Loucy (cell line): Measurements from ENCODE around the gene RAP1GAP2.
"Not testable (repeated sequence)": the region's sequence is repeated elsewhere in the genome, so short reads cannot be mapped to it uniquely, and the experiment has no call there.

Experiments
- H2AFZ ChIP-seq: fragments of 200-600 bp; sonication (generic); 2 replicates; pipeline ENCODE4 v1.6.0; 2016; ENCODE audit warnings: antibody characterized with exemption, mild to moderate bottlenecking, low read length, moderate library complexity
- H3F3A ChIP-seq: fragments of 200-600 bp; 2 replicates; pipeline ENCODE4 v1.6.0; 2016; ENCODE audit warnings: antibody characterized with exemption, low read depth, mild to moderate bottlenecking
- H3K27me3 ChIP-seq: fragments of 200-600 bp; sonication (generic); 2 replicates; pipeline ENCODE4 v1.6.1; 2014; ENCODE audit warnings: low read length, mild to moderate bottlenecking; ENCODE audit not compliant: insufficient read depth, poor library complexity, severe bottlenecking
- H3K36me3 ChIP-seq: fragments of 200-600 bp; sonication (generic); 2 replicates; pipeline ENCODE4 v1.6.1; 2016; ENCODE audit warnings: low read length; ENCODE audit not compliant: insufficient read depth
- H3K4me1 ChIP-seq: fragments of 200-600 bp; sonication (generic); 2 replicates; pipeline ENCODE4 v1.5.1; 2014; ENCODE audit warnings: low read length, mild to moderate bottlenecking; ENCODE audit not compliant: insufficient read depth, poor library complexity, severe bottlenecking
- H3K4me2 ChIP-seq: fragments of 200-600 bp; sonication (generic); 2 replicates; pipeline ENCODE4 v1.6.0; 2014; ENCODE audit warnings: antibody characterized with exemption, low read length, low read depth, mild to moderate bottlenecking; ENCODE audit not compliant: poor library complexity, severe bottlenecking
- H3K4me3 ChIP-seq: fragments of 200-600 bp; sonication (generic); 2 replicates; pipeline ENCODE4 v1.5.1; 2014; ENCODE audit warnings: low read length, mild to moderate bottlenecking, mixed read lengths; ENCODE audit not compliant: poor library complexity, severe bottlenecking
- H3K79me2 ChIP-seq: fragments of 200-600 bp; sonication (generic); 2 replicates; pipeline ENCODE4 v1.6.1; 2014; ENCODE audit warnings: low read length; ENCODE audit not compliant: insufficient read depth
- H3K9ac ChIP-seq: fragments of 200-600 bp; sonication (generic); 2 replicates; pipeline ENCODE4 v1.6.0; 2014; ENCODE audit warnings: mild to moderate bottlenecking, low read depth, low read length, moderate library complexity; ENCODE audit not compliant: poor library complexity, severe bottlenecking
- H3K9me2 ChIP-seq: fragments of 200-600 bp; sonication (generic); replicated peaks from 2 replicates; pipeline ENCODE4 v1.6.1; 2016; ENCODE audit warnings: low read depth, low read length, mixed read lengths
- H3K9me3 ChIP-seq: fragments of 200-600 bp; sonication (generic); 2 replicates; pipeline ENCODE4 v1.6.1; 2014; ENCODE audit warnings: mild to moderate bottlenecking, antibody characterized with exemption, low read length, low read depth; ENCODE audit not compliant: insufficient read depth
- H4K20me1 ChIP-seq: fragments of 200-600 bp; sonication (generic); 2 replicates; pipeline ENCODE4 v1.6.0; 2014; ENCODE audit warnings: antibody characterized with exemption, low read length, mild to moderate bottlenecking; ENCODE audit not compliant: insufficient read depth, poor library complexity, severe bottlenecking
- EZH2phosphoT487 ChIP-seq: fragments of 200-600 bp; IDR thresholded peaks from 2 replicates; pipeline ENCODE4 v1.6.1; 2018; ENCODE audit warnings: antibody characterized with exemption, mild to moderate bottlenecking, moderate library complexity, borderline replicate concordance
- TF ChIP-seq, protein P1 (sequence below): fragments of 200-600 bp; sonication (generic); conservative IDR thresholded peaks from 2 replicates; pipeline ENCODE4 v1.5.1; 2014; ENCODE audit warnings: mild to moderate bottlenecking, antibody characterized with exemption, low read length

Gene RAP1GAP2

GRCh38 chr17:2986925-2987324, 190.7 kb downstream of the RAP1GAP2 start:
- Histone ChIP-seq H4K20me1 (no peaks in the 10 kb centered on the region), H3K36me3 (peaks cover 89% of the 10 kb centered on the region; the same call in 1 of the 2 replicates), H3K9me3 (no peaks in the 10 kb centered on the region), H3F3A (no peaks in the 10 kb centered on the region), H3K4me2 (no peak overlapping the region), H3K9me2 (no peaks in the 10 kb centered on the region), H3K4me1 (no peaks in the 10 kb centered on the region), H3K4me3 (no peak overlapping the region), H3K27me3 (no peaks in the 10 kb centered on the region), H2AFZ (no peak overlapping the region), H3K79me2 (no peaks in the 10 kb centered on the region), H3K9ac (no peak overlapping the region)
- no peak for TF ChIP-seq EZH2phosphoT487
- TF ChIP-seq, protein P1, sequence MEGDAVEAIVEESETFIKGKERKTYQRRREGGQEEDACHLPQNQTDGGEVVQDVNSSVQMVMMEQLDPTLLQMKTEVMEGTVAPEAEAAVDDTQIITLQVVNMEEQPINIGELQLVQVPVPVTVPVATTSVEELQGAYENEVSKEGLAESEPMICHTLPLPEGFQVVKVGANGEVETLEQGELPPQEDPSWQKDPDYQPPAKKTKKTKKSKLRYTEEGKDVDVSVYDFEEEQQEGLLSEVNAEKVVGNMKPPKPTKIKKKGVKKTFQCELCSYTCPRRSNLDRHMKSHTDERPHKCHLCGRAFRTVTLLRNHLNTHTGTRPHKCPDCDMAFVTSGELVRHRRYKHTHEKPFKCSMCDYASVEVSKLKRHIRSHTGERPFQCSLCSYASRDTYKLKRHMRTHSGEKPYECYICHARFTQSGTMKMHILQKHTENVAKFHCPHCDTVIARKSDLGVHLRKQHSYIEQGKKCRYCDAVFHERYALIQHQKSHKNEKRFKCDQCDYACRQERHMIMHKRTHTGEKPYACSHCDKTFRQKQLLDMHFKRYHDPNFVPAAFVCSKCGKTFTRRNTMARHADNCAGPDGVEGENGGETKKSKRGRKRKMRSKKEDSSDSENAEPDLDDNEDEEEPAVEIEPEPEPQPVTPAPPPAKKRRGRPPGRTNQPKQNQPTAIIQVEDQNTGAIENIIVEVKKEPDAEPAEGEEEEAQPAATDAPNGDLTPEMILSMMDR: no peak

DNA sequence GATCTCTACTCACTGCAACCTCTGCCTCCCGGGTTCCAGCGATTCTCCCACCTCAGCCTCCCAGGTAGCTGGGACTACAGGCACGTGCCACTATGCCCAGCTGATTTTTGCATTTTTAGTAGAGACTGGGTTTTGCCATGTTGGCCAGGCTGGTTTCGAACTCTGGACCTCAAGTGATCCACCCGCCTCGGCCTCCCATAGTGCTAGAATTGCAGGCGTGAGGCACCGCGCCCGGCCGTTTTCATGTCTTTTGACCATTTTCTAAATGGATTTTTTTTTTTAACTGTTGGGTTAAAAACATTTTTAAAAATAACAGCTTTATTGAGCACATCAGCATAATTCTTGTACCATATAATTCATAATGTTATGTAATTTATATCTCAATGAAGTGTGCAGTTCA, 193.2 kb downstream of the RAP1GAP2 start:
- H3K4me2 ChIP-seq: not testable (repeated sequence)

GRCh38 chr17:2989855-2990254, 193.6 kb downstream of the RAP1GAP2 start:
- H3K4me3 ChIP-seq: no peak overlapping the region

More for the DNA sequence above, 193.2 kb downstream of the RAP1GAP2 start:
- H3K9me2 ChIP-seq, H2AFZ ChIP-seq, H3K9ac ChIP-seq, H3K79me2 ChIP-seq, H3K27me3 ChIP-seq, H4K20me1 ChIP-seq, H3K9me3 ChIP-seq, H3K4me1 ChIP-seq, H3K4me3 ChIP-seq, H3F3A ChIP-seq: not testable (repeated sequence)
- peaks cover 83% of the 10 kb centered on the region; the same call in 1 of the 2 replicates for H3K36me3 ChIP-seq

DNA sequence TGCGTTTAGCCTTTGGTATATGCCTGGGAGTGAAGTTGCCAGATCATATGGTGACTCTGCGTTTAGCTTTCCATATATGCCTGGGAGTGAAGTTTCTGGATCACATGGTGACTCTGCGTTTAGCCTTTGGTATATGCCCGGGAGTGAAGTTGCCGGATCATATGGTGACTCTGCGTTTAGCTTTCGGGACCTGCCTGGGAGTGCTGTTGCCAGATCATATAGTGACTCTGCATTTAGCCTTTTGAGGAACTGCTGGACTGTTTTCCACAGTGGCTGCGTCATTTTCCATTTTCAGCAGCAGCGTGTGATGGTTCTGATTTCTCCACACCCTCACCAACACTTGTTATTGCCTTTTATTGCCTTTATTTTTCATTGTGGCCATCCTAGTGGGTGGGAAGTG, 194.2 kb downstream of the RAP1GAP2 start:
- Histone ChIP-seq H3K27me3 (no peaks in the 10 kb centered on the region), H3K4me3 (no peak overlapping the region), H3K4me2 (no peak overlapping the region), H2AFZ (no peak overlapping the region), H3K79me2 (no peaks in the 10 kb centered on the region), H3K36me3 (peaks cover 78% of the 10 kb centered on the region; the same call in 1 of the 2 replicates), H3F3A (no peaks in the 10 kb centered on the region), H3K9me3 (no peaks in the 10 kb centered on the region), H4K20me1 (no peaks in the 10 kb centered on the region), H3K9ac (no peak overlapping the region), H3K9me2 (no peaks in the 10 kb centered on the region), H3K4me1 (no peaks in the 10 kb centered on the region)
- TF ChIP-seq EZH2phosphoT487: no peak
- TF ChIP-seq, protein P1: no peak

More at GRCh38 chr17:2989855-2990254, 193.6 kb downstream of the RAP1GAP2 start:
- H3K4me2 ChIP-seq: no peak overlapping the region
- no peaks in the 10 kb centered on the region for H3K9me2 ChIP-seq
- peaks cover 79% of the 10 kb centered on the region; the same call in 1 of the 2 replicates for H3K36me3 ChIP-seq
- no peaks in the 10 kb centered on the region for H3K9me3 ChIP-seq
- H3K27me3 ChIP-seq: no peaks in the 10 kb centered on the region
- H3K79me2 ChIP-seq: no peaks in the 10 kb centered on the region
- no peaks in the 10 kb centered on the region for H3F3A ChIP-seq
- H3K9ac ChIP-seq: no peak overlapping the region
- H3K4me1 ChIP-seq: no peaks in the 10 kb centered on the region
- H4K20me1 ChIP-seq: no peaks in the 10 kb centered on the region
- no peak overlapping the region for H2AFZ ChIP-seq
- TF ChIP-seq, protein P1: no peak
- no peak for TF ChIP-seq EZH2phosphoT487

- peaks cover 78% of the 10 kb centered on the region; the same call in 1 of the 2 replicates for H3K36me3 ChIP-seq
- not testable (repeated sequence) for H3K4me3 ChIP-seq, H4K20me1 ChIP-seq
These were observed 195.3 kb downstream of the RAP1GAP2 start for GRCh38 chr17:2991396-2992180.

More at GRCh38 chr17:2991396-2992180, 195.3 kb downstream of the RAP1GAP2 start:
- H3F3A ChIP-seq, H3K9me3 ChIP-seq, H3K9ac ChIP-seq, H3K27me3 ChIP-seq, H3K79me2 ChIP-seq, H3K9me2 ChIP-seq, H2AFZ ChIP-seq, H3K4me2 ChIP-seq, H3K4me1 ChIP-seq: not testable (repeated sequence)
